Testis (tissue), 2 donors: ENCODE measurements around the gene ATP5F1D.

Experiments
- CTCF ChIP-seq, 3 experiments: fragments of 450-650 bp in 2 of 3; fragments of 200-600 bp in 1 of 3; sonication (generic) in 1 of 3; IDR thresholded peaks; one replicate each; pipeline ENCODE4 v1.5.1; 2016 to 2019; ENCODE audit warnings: antibody characterized with exemption in 3 of 3, mild to moderate bottlenecking in 2 of 3, moderate library complexity in 1 of 3
- POLR2A ChIP-seq: fragments of 450-650 bp; IDR thresholded peaks from one replicate; pipeline ENCODE4 v1.6.1; 2017; ENCODE audit warnings: antibody characterized with exemption, mild to moderate bottlenecking, moderate library complexity

GRCh38 chr19:1237027-1237659, 4.4 kb upstream of the ATP5F1D start:
- TF ChIP-seq CTCF (IDR thresholded peaks at IDR 0.05) (no peak), POLR2A (no peak)
